Lower leg skin (tissue), 4 donors: ENCODE results near the gene RXRG. TPM values are rescaled to one million over a fixed set of nuclear protein-coding genes. Genes with fewer than 3 reads are reported as not detected.

Source experiments
- DNase-seq, 2 donors: peaks; one replicate each; pipeline ENCODE4 v3.0.0-alpha.2; 2019; ENCODE audit warnings: low spot score in 2 of 2
- H3K4me3 ChIP-seq: fragments of 200-600 bp; sonication (generic); 2 replicates; pipeline ENCODE4 v1.5.1; 2017; ENCODE audit warnings: mild to moderate bottlenecking, low read depth; ENCODE audit not compliant: poor library complexity, severe bottlenecking
- POLR2A ChIP-seq, 2 donors: fragments of 450-650 bp; IDR thresholded peaks; one replicate each; pipeline ENCODE4 v1.6.1; 2016 to 2017; ENCODE audit warnings: antibody characterized with exemption in 2 of 2, mild to moderate bottlenecking in 1 of 2, moderate library complexity in 1 of 2
- WGBS, 2 donors: methylation state at CpG; one replicate each; pipeline ENCODE4 v1.1.5; 2018; 5-methylcytosine and 5-hydroxymethylcytosine counted together
- intact Hi-C: fragments of 100-400 bp; cut with DNase I; formaldehyde crosslinking; loops from one replicate; pipeline ENCODE4 v1.15.0; 2023; ENCODE audit warnings: low total_unique reads
- total RNA-seq, 4 donors: library from RNA; depleted of rRNA; stranded (reverse); fragments of >200 nt; gene quantifications; one replicate each; pipeline ENCODE4 v1.1.0, GENCODE V29; 2016
- TF ChIP-seq, protein P1 (sequence below), 3 donors: fragments of 450-650 bp; IDR thresholded peaks; one replicate each; pipeline ENCODE4 v1.5.1; 2016; ENCODE audit warnings: antibody characterized with exemption in 3 of 3, mild to moderate bottlenecking in 3 of 3, moderate library complexity in 2 of 3

Gene RXRG
- total RNA-seq, 4 donors from 2014 or later = 0.66 to 2.3 TPM; not detected in 2

DNA sequence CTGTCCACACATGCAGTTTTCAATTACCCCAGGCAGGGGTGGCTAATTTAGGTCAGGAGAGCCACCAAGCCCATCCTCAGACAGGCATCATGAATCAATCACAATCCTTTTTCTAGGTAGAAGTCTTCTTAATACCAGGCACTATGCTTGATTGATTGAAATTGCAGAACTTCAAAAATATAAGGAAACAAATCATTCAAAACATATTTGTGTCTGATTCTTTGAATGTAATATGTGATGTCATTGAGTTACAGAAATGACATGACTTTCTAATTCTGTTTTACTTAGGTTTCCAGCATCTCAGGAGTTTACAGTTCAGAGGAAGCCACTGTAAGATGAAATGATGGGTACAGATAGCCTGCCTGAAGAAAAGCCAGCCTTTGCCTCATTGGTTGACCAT, 26.7 kb downstream of the RXRG start:
- TF ChIP-seq, protein P1, sequence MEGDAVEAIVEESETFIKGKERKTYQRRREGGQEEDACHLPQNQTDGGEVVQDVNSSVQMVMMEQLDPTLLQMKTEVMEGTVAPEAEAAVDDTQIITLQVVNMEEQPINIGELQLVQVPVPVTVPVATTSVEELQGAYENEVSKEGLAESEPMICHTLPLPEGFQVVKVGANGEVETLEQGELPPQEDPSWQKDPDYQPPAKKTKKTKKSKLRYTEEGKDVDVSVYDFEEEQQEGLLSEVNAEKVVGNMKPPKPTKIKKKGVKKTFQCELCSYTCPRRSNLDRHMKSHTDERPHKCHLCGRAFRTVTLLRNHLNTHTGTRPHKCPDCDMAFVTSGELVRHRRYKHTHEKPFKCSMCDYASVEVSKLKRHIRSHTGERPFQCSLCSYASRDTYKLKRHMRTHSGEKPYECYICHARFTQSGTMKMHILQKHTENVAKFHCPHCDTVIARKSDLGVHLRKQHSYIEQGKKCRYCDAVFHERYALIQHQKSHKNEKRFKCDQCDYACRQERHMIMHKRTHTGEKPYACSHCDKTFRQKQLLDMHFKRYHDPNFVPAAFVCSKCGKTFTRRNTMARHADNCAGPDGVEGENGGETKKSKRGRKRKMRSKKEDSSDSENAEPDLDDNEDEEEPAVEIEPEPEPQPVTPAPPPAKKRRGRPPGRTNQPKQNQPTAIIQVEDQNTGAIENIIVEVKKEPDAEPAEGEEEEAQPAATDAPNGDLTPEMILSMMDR (IDR thresholded peaks at IDR 0.05) = no peak
- TF ChIP-seq POLR2A (IDR thresholded peaks at IDR 0.05) = no peak
- no peak overlapping the region for H3K4me3 ChIP-seq
- intact Hi-C loops = no loop called here
- DNase-seq = no peak

DNA sequence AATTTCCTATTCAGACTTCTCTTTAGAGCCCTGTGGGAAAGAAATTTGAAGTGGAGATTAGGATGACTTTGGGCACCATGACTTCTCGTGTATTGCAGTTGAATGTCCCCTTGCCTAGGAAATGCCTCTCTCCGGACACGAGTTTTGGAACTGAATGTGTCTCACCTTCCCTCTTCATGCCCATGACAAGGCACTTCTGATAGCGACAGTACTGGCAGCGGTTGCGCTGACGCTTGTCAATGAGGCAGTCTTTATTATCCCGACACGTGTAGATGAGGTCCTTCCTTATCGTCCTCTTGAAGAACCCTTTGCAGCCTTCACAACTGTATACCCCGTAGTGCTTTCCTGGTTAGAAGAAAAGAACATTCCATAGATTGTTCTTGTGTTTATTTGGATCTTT, 28.1 kb downstream of the RXRG start:
- TF ChIP-seq, protein P1 (IDR thresholded peaks at IDR 0.05) = no peak
- TF ChIP-seq POLR2A (IDR thresholded peaks at IDR 0.05) = no peak
- no peak overlapping the region for H3K4me3 ChIP-seq
- WGBS, 2 donors = 94 to 95% methylated on average over 11 of the region's 11 CpGs
- intact Hi-C loops = no loop called here
- DNase-seq = peak in 1 of 2 donors; percentile 45

DNA sequence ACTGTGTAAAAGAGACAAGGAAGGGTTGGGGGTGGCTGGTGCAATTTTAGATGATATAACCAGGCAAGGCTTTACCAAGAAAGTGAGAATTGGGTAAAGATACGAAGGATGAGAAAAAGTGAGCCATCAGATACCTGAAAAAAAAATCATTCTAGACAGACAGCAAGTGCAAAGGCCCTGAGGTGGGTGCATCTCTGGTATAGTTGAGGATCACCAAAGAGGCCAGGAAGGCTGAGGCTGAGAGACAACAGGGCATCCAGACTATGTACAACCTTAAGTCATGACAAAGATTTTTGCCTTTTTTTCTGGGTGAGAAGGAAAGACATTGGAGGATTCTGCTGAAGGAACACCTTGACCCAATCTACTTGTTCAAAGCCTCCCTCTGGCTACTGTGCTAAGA, 29.9 kb downstream of the RXRG start:
- TF ChIP-seq POLR2A (IDR thresholded peaks at IDR 0.05) = no peak
- TF ChIP-seq, protein P1 (IDR thresholded peaks at IDR 0.05) = no peak
- peak in 1 of 2 donors; percentile 8 for DNase-seq
- WGBS, 2 donors = 72 to 91% methylated on average over 1 of the region's 1 CpG
- intact Hi-C loops = no loop called here
- H3K4me3 ChIP-seq = no peak overlapping the region

GRCh38 chr1:165414620-165415019, 30.3 kb downstream of the RXRG start:
- 90 to 96% methylated on average over 3 of the region's 3 CpGs for WGBS, 2 donors
- intact Hi-C loops = no loop called here

GRCh38 chr1:165411396-165411795, 33.5 kb downstream of the RXRG start:
- TF ChIP-seq, protein P1 (IDR thresholded peaks at IDR 0.05) = no peak
- no peak for TF ChIP-seq POLR2A (IDR thresholded peaks at IDR 0.05)
- intact Hi-C loops = no loop called here
- 29 to 53% methylated on average over 2 of the region's 2 CpGs for WGBS, 2 donors
- no peak for DNase-seq
- no peak overlapping the region for H3K4me3 ChIP-seq

More at GRCh38 chr1:165414620-165415019, 30.3 kb downstream of the RXRG start:
- TF ChIP-seq, protein P1 (IDR thresholded peaks at IDR 0.05) = no peak
- TF ChIP-seq POLR2A (IDR thresholded peaks at IDR 0.05) = no peak
- peak in 1 of 2 donors; percentile 12 for DNase-seq
- no peak overlapping the region for H3K4me3 ChIP-seq

- WGBS, 2 donors = 57 to 70% methylated on average over 4 of the region's 4 CpGs
- intact Hi-C loops = loop anchor here (10.0 kb wide), 1 partner anchor 505 kb away; no protein-coding TSS in a partner anchor
- no peak overlapping the region for H3K4me3 ChIP-seq
- no peak for TF ChIP-seq POLR2A (IDR thresholded peaks at IDR 0.05)
- TF ChIP-seq, protein P1 (IDR thresholded peaks at IDR 0.05) = no peak
- DNase-seq = no peak
Measured at GRCh38 chr1:165409657-165410358, 35.1 kb downstream of the RXRG start.
